ENCODE results near the gene FAM174C.
"Not testable (repeated sequence)": the region's sequence is repeated elsewhere in the genome, so short reads cannot be mapped to it uniquely, and the experiment has no call there.

The FAM174C gene

GRCh38 chr19:1307755-1308303, 32.5 kb downstream of the FAM174C start:
- DNase-seq = no peak

- DNase-seq = no peak
These were observed 33.4 kb downstream of the FAM174C start for GRCh38 chr19:1308718-1309117.

DNA sequence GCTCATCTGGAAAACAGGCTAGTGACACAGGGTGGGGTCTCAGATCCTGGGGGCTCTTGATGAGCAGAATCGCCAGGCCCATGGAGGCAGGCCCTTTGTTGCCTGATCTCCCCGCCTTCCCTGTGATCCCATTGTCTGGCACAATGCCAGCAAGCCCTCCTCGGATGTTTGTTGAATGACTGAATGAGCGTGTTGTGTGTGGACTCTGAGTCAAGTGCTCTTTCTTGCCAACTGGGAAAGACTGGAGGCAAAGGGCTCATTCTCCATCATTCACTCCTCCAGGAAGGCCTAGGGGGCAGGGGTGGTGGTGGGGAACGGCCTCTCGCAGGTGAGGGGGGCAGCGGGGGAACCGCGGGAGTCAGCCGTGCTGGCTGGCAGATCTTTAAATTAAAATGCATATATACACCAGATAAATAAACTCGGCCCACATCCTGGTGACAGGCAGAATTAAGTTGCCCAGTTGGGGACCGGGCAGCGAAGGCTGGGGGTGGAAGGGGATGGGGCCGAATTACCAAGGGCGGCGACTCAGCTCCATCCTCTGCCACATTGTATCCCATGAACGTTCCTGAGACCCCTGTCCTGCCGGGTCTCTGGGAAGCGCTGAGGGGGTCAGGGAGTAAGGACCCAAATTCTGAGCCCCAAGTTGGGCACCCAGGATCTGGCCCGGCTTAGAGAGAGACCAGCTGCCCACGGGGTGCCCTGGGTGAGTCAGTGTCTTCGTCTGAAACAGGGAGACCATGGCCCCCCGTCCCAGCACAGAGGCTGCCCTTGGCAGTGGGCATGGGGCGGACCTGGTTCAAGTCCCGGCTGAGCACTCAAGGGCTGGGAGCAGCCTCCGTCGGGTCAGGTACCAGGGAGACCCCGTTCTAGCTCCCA, 34.9 kb downstream of the FAM174C start:
- DNase-seq = no peak

DNA sequence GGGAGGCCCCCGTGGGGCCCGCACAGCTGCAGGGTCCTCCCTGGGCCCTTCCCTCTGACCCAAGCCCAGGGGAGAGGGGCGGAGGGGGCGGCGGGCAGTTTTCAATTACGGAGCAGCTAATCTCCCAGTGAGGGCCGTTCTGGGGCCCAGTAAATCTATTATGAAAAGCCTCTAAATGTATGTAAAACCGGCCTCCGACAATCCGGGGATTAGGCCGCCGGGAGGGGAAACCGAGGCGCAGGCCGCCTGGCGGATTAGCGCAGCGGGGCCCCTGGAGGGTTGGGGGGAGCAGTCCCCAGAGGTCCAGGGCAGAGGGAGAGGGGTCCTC, 35.5 kb downstream of the FAM174C start:
- DNase-seq = no peak

- DNase-seq = no peak
These were observed 36.3 kb downstream of the FAM174C start for GRCh38 chr19:1311543-1312091.

DNA sequence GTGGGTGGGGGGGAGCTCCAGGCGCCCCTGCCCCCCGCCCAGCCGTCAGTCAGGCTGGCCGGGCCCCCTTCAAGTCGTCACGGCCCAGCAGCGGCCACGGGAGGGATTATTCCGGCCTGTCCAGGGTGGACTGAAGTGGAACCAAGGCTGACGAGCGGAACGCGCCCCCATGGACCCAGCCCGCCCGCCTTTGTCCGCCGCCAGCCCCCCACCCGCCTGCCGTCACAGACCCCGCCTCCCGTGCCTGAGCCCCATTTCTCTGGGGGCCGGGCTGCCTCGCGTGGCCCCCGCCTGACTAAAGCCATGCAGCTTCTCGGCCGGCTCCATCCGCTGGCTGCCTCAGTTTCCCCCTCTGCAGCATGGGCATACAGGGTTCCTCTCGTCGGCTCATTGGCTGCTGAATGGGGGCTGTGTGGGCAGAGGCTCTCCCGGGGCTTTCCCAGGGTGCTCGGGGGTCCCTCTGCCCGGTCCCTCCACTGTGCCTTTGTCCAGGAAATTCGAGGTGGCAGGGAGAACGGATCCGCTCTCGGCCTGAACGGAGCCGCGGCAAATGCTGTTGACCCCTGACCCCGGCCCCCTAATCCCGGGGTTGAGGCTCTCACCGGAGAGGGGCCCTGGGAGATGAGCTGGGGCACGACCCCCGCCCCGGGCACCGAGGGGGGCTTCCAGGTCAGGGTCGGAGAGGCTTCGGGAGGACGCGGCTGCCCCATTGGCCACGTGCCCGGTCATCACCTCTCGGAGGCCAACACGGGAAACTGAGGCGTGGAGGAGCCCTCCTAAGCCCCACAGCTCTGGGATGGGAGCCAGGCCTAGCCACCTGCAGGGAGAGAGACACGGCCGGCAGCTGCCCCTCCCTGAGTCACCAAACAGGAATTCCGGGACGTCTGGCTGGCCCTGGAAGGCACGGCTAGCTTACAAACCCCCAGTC, 37.7 kb downstream of the FAM174C start:
- DNase-seq = no peak

DNA sequence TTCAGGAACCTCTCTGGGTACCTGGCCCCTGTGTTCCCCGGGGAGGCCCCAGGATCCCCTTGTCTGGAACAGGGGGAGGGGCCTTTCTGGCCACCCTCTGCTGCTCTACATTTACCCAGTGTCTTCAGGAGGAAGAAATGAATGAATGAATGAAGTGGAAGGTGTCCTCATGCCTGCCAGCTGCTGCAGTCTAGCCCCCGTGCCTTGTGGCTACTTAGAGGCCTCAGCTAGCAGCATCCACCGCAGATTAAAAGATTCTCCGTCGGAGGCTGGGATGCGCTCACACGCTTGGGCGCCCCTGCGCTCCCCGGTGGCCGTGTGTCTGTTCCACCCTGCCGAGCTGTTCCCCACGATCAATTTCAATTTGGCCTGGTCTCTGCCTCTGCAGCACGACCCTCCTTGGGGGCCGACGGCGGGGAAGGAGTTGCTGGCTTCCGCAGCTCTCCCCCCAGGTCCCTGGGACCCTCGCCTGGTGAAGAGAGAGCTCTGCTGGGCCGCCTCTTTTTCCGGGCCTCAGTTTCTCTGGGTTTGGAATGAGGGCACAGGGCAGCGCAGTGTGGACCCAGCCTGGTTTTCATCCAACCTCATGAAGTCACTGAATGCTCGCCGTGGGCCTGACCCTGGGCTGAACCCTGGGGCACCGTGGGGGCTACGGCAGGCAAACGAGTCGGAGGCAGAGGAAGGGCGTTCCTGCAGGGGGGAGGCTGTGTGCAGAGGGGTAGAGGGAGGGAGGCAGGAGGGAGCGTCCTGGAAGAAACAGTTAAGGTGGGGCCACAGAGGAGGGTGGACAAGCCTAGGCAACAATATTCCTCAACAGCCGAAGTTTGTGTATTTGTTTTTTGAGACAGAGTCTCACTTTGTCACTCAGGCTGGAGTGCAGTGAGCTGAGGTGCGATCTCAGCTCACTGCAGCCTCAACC, 38.6 kb downstream of the FAM174C start:
- DNase-seq = no peak

GRCh38 chr19:1315470-1316166, 40.3 kb downstream of the FAM174C start:
- peak; percentile 17 for DNase-seq

GRCh38 chr19:1316466-1316865, 41.1 kb downstream of the FAM174C start:
- DNase-seq = no peak

- DNase-seq = no peak
These were observed 42.1 kb downstream of the FAM174C start for GRCh38 chr19:1317274-1318003.

DNA sequence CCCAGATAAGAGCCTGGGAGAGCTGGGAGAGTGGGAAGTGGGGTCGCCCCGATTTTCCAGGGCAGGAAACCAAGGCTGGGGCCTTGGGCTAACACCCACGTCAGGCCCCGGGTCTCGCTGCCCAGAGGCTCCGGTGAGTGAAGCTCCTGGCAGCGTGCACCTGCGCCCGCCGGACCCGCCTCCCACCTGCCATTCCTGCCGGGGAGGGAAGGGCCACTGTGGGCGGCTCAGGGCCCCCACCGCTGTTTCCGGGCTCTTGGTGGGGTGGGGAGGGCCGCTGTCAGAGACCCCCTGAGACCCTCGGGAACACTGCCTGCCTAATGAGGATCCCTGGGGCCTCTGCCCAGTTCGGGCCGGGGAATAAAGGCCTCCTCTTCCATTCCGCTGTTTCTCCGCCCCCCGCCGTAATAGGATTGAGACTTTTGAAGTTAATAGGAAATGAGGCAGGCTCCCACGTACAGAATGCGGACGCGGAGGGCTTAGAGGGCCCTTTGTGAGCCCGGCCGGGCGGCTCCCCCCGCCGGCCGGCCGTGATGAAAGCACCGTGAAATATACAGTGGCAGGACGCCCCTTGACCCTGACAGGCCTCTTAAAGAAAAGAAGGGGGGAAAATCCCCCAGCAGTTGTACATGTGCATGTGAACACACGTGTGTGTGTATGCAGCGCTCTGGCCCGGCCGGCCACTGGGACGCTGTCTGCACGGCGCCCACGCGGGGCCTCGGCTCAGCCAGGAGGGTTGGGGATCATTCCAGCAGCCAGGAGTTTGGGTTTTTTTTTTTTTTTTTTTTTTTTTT, 43.5 kb downstream of the FAM174C start:
- DNase-seq = no peak

DNA sequence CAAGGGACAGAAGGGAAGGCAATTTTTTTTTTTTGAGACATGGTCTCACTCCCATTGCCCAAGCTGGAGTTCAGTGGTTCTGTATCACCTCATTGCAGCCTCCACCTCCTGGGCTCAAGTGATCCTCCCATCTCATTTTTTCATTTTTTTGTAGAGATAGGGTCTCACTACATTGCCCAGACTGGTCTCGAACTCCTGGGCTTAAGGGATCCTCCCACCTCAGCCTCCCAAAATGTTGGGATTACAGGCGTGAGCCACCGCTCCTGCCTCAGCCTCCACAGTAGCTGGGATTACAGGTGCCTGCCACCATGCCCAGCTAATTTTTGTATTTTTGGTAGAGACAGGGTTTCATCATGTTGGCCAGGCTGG, 44.9 kb downstream of the FAM174C start:
- not testable (repeated sequence) for DNase-seq

GRCh38 chr19:1321539-1321938, 46.2 kb downstream of the FAM174C start:
- no peak for DNase-seq

GRCh38 chr19:1322198-1322981, 47.1 kb downstream of the FAM174C start:
- DNase-seq = no peak

- no peak for DNase-seq
These were observed 49.0 kb downstream of the FAM174C start for GRCh38 chr19:1324249-1324805.

GRCh38 chr19:1324806-1325567, 49.7 kb downstream of the FAM174C start:
- peak; percentile 7 for DNase-seq

DNA sequence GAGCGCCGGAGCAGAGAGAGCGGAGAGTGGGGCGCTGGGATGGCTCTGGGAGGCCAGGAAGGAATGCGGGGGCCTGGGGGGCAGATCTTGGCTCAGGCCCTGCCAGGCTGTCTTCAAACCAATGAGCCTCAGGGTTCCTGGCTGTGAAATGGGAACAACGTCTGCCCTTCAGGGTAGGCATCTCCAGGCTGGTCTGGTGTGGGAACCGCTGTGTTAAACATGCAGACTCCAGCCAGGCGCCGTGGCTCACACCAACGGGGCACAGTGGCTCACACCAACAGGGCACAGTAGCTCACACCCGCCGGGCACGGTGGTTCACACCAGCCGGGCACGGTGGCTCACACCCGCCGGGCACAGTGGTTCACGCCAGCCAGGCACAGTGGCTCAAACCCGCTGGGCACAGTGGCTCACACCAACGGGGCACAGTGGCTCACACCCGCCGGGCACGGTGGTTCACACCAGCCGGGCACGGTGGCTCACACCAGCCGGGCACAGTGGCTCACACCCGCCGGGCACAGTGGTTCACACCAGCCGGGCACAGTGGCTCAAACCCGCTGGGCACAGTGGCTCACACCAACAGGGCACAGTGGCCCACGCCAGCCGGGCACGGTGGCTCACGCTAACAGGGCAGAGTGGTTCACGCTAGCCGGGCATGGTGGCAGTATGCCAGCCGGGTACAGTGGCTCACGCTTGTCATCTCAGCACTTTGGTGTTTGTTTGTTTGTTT, 50.4 kb downstream of the FAM174C start:
- no peak for DNase-seq

Data from CD4-positive, alpha-beta T cell treated with Interleukin-21 for 1 hour (primary cell).